Measurements from ENCODE around the gene PRC1. TPM values are rescaled to one million over a fixed set of nuclear protein-coding genes. Genes with fewer than 3 reads are reported as not detected.
A peak's percentile ranks its signal among the peaks of the same experiment; 100 is the strongest.

PRC1 gene
- total RNA-seq, 2 experiments from 2014 or later: 24.4 to 26.7 TPM

GRCh38 chr15:90949979-90950675, 44.2 kb downstream of the PRC1 start:
- H3K27ac Mint-ChIP-seq: no peak overlapping the region
- ATAC-seq (ENCODE audit: poor library complexity): no peak
- H3K36me3 ChIP-seq (ENCODE audit: insufficient read depth, low read length): peaks cover 68% of the 10 kb centered on the region

GRCh38 chr15:90948506-90948905, 45.8 kb downstream of the PRC1 start:
- ChIA-PET CTCF (interaction anchor here (1.3 kb wide), 1 partner anchor 17 kb away, joined by 4 read pairs; the partner anchor contains the start of gene HDDC3), POLR2A (interaction anchor here (3.6 kb wide), 1 partner anchor 14 kb away, joined by 15 read pairs; the partner anchor contains the start of gene UNC45A)
- H3K4me3 Mint-ChIP-seq: no peak overlapping the region
- TF ChIP-seq, protein P1, sequence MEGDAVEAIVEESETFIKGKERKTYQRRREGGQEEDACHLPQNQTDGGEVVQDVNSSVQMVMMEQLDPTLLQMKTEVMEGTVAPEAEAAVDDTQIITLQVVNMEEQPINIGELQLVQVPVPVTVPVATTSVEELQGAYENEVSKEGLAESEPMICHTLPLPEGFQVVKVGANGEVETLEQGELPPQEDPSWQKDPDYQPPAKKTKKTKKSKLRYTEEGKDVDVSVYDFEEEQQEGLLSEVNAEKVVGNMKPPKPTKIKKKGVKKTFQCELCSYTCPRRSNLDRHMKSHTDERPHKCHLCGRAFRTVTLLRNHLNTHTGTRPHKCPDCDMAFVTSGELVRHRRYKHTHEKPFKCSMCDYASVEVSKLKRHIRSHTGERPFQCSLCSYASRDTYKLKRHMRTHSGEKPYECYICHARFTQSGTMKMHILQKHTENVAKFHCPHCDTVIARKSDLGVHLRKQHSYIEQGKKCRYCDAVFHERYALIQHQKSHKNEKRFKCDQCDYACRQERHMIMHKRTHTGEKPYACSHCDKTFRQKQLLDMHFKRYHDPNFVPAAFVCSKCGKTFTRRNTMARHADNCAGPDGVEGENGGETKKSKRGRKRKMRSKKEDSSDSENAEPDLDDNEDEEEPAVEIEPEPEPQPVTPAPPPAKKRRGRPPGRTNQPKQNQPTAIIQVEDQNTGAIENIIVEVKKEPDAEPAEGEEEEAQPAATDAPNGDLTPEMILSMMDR (IDR thresholded peaks at IDR 0.05): no peak
- peaks cover 79% of the 10 kb centered on the region for H3K36me3 Mint-ChIP-seq (ENCODE audit: low read depth)
- ATAC-seq (ENCODE audit: poor library complexity) (no peak), DNase-seq (no peak)
- no peaks in the 10 kb centered on the region for H3K27me3 Mint-ChIP-seq
- no peaks in the 10 kb centered on the region for H3K9me3 ChIP-seq (ENCODE audit: control insufficient read depth in 1 of 2, insufficient read depth in 1 of 2, low read length in 2 of 2)
- no peak overlapping the region for H3K27ac Mint-ChIP-seq
- no peaks in the 10 kb centered on the region for H3K9me3 Mint-ChIP-seq
- H3K4me1 ChIP-seq (ENCODE audit: insufficient read depth, low read length): no peaks in the 10 kb centered on the region
- intact Hi-C loops (cut with DNase I, micrococcal nuclease): no loop called here
- no peaks in the 10 kb centered on the region for H3K4me1 Mint-ChIP-seq (ENCODE audit: low read depth)
- H3K36me3 ChIP-seq (ENCODE audit: insufficient read depth, low read length): peaks cover 76% of the 10 kb centered on the region
- no peak overlapping the region for H3K27ac ChIP-seq (ENCODE audit: low read depth in 1 of 2, low read length in 2 of 2)
- H3K27me3 ChIP-seq (ENCODE audit: control insufficient read depth in 1 of 2, insufficient read depth in 2 of 2, low read length in 2 of 2): no peaks in the 10 kb centered on the region
- no peak overlapping the region for H3K4me3 ChIP-seq (ENCODE audit: low read length)

More at GRCh38 chr15:90949979-90950675, 44.2 kb downstream of the PRC1 start:
- Histone ChIP-seq H3K4me1 (ENCODE audit: insufficient read depth, low read length) (peaks cover 9% of the 10 kb centered on the region), H3K27me3 (ENCODE audit: control insufficient read depth in 1 of 2, insufficient read depth in 2 of 2, low read length in 2 of 2) (no peaks in the 10 kb centered on the region), H3K4me3 (ENCODE audit: low read length) (no peak overlapping the region), H3K27ac (ENCODE audit: low read depth in 1 of 2, low read length in 2 of 2) (no peak overlapping the region), H3K9me3 (ENCODE audit: control insufficient read depth in 1 of 2, insufficient read depth in 1 of 2, low read length in 2 of 2) (no peaks in the 10 kb centered on the region)
- peak in 1 of 14 experiments; percentile 14 for DNase-seq
- ChIA-PET CTCF (no interaction called here), POLR2A (no interaction called here)
- Mint-ChIP-seq H3K4me3 (no peak overlapping the region), H3K27me3 (no peaks in the 10 kb centered on the region), H3K36me3 (ENCODE audit: low read depth) (peaks cover 72% of the 10 kb centered on the region), H3K4me1 (ENCODE audit: low read depth) (no peaks in the 10 kb centered on the region), H3K9me3 (no peaks in the 10 kb centered on the region)
- TF ChIP-seq, protein P1 (IDR thresholded peaks at IDR 0.05): no peak
- intact Hi-C loops (cut with DNase I, micrococcal nuclease): no loop called here

DNA sequence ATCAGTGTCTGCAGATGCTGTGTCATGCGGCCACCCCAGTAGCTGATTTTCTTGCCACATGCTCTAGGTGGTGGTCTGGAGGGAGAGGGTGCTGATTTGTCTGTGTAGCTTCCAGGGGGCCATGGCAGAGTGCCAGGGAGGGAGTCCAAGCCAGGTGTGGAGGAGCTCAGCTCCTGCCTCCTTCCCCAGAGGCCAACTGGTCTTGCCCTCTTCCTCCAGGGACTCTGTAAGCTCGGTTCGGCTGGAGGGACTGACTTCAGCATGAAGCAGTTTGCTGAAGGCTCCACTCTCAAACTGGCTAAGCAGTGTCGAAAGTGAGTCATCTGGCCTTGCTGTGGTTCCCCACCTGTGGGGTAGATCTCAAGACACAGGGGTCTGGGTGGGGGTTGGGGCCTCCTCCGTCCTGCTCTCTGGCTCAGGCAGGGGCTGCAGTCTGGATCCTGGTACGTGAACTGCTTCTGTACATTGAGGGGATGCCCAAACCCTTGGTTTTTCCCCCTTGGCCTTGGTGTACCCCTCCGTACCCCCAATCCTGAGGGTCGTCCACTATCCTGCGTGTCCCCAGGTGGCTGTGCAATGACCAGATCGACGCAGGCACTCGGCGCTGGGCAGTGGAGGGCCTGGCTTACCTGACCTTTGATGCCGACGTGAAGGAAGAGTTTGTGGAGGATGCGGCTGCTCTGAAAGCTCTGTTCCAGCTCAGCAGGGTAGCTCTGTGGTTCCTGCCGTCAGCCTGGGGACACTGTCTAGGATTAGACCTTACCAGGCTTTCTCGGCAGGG, 46.6 kb downstream of the PRC1 start:
- no peak overlapping the region for H3K4me3 ChIP-seq (ENCODE audit: low read length)
- H3K27me3 ChIP-seq (ENCODE audit: control insufficient read depth in 1 of 2, insufficient read depth in 2 of 2, low read length in 2 of 2): no peaks in the 10 kb centered on the region
- H3K9me3 Mint-ChIP-seq: no peaks in the 10 kb centered on the region
- intact Hi-C loops (cut with DNase I, micrococcal nuclease): no loop called here
- no peak overlapping the region for H3K27ac Mint-ChIP-seq
- H3K4me3 Mint-ChIP-seq: no peak overlapping the region
- no peaks in the 10 kb centered on the region for H3K4me1 Mint-ChIP-seq (ENCODE audit: low read depth)
- no peaks in the 10 kb centered on the region for H3K9me3 ChIP-seq (ENCODE audit: control insufficient read depth in 1 of 2, insufficient read depth in 1 of 2, low read length in 2 of 2)
- no peaks in the 10 kb centered on the region for H3K4me1 ChIP-seq (ENCODE audit: insufficient read depth, low read length)
- no peaks in the 10 kb centered on the region for H3K27me3 Mint-ChIP-seq
- DNase-seq (peak in 1 of 14 experiments; percentile 12), ATAC-seq (ENCODE audit: poor library complexity) (no peak)
- POLR2A ChIA-PET: interaction anchor here (3.6 kb wide), 1 partner anchor 13 kb away, joined by 15 read pairs; the partner anchor contains the start of gene UNC45A
- CTCF ChIA-PET: interaction anchor here (1.3 kb wide), 1 partner anchor 16 kb away, joined by 4 read pairs; the partner anchor contains the start of gene HDDC3
- no peak overlapping the region for H3K27ac ChIP-seq (ENCODE audit: low read depth in 1 of 2, low read length in 2 of 2)
- peaks cover 81% of the 10 kb centered on the region for H3K36me3 ChIP-seq (ENCODE audit: insufficient read depth, low read length)
- TF ChIP-seq, protein P1 (IDR thresholded peaks at IDR 0.05): no peak
- H3K36me3 Mint-ChIP-seq (ENCODE audit: low read depth): peaks cover 81% of the 10 kb centered on the region

Data from CD4-positive, alpha-beta T cell (primary cell).